CD4-positive, alpha-beta T cell treated with Interleukin-17A for 4 hours (primary cell): ENCODE measurements around the gene SLC39A6.
"Not testable (repeated sequence)": the region's sequence is repeated elsewhere in the genome, so short reads cannot be mapped to it uniquely, and the experiment has no call there.

ENCODE experiments used
- DNase-seq: peaks from one replicate; pipeline ENCODE4 v3.0.0-alpha.2; 2020; ENCODE audit warnings: mixed read lengths

The SLC39A6 gene

DNA sequence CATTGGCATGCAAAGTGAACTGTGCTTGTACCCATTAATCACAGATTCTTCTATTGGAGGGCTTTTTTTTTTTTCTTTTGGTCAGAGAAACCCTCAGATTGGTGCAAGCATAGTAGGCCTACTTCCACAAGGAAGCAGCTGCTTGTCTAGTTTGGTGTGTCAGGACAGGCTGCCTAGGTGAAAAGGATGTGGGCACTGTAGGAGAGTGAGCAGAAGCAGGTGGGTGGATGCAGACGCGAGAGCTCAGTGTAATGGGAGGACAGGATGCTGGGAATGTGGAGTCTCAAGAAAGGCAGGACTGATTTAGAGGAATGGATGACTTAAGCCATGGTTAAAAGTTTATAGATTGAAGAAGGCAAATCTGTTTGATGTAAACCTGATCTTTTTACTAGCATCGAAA lies 3.6 kb upstream of the SLC39A6 start:
- no peak for DNase-seq

DNA sequence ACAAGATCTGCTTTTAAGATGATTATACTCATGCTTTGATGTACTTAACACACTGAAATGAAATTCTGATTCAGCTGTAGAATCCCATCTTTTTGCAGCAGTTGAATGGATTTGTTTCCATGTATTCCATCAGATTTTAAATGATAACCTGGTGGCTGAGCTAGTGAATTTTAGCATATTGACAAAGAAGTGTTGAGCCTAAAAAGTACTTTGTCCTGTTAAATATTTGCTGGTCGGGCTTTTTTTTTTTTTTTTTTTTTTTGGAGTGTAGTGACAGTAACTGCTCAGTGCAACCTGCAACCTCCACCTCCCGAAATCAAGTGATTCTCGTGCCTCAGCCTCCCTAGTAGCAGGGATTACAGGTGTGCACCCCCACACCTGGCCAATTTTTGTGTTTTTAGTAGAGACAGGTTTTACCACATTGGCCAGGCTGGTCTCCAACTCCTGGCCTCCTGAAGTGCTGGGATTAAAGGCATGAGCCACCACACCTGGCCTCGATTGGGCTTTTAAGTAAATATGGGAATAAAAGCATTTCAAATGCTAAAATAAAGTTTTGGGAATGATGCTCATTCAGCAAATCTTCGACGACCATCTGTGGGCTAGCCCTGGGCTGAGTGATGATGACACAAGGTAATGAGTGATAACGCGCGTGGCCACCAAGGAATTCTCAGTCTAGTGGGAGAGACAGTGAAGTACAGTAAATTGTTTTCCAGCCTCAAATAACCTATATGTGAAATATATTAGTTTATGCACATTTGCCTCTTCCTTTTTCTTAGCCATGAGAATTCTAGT lies 2.7 kb upstream of the SLC39A6 start:
- DNase-seq = no peak

- DNase-seq = no peak
Observed at GRCh38 chr18:36130883-36131653, 1.9 kb upstream of the SLC39A6 start.

DNA sequence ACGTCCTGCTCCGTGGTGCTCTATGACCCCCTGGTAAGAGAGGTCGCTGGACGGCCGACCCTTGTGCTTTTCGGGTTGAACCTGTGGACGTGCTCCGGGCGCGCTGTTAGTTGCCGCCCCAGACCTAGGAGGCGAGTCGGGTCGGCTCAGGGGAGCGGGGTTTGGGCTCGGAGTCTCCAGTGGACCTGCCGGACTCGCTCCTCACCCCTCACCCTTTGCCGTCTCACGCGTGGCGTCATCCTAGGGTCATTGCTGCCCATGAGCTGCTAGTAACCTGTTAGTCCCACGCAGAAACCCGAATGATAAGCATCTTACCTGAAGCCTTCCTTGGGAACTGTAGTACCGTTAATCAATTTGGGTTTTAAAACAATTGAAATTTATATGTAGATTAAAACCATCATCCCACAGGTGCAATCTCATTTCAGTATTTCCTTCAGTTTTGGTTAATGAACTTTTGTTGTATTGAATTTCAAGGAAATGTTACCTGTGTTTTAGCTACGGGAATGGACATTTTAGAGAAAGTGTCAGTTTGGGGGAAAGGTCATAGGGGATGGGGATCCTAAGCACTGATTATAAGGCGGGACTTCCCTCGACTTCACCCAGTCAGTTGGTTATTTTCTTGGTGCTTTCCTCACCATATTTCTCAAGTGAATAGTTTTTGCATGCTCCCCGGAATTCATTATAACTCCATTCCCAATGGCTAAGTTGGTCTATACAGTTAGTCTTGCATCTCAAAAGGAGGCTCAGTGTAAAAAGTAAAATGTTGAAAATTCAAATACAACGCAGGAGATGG lies 1.1 kb upstream of the SLC39A6 start:
- DNase-seq = no peak

DNA sequence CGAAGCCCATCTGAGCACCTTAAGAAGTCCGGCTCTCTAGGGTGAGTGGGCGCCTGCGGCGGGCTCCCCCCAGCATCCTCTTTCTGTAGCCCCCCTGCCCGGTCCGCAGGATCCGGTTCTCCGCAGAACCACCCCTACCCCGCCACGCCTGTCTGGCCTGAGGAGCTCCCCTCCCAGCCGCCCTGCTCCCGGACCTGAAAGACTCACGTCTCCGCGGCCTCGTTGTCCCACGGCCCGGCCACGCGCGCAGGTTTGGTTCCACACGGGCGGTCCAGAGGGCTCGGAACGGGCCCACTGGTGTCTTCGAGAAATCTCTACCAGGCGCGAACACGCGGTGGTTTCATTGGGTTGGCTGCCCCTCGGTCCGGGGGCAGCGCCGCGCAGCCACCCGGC lies 237 bp downstream of the SLC39A6 start:
- DNase-seq = no peak

GRCh38 chr18:36128530-36128870 lies 640 bp downstream of the SLC39A6 start:
- peak; percentile 7 for DNase-seq

DNA sequence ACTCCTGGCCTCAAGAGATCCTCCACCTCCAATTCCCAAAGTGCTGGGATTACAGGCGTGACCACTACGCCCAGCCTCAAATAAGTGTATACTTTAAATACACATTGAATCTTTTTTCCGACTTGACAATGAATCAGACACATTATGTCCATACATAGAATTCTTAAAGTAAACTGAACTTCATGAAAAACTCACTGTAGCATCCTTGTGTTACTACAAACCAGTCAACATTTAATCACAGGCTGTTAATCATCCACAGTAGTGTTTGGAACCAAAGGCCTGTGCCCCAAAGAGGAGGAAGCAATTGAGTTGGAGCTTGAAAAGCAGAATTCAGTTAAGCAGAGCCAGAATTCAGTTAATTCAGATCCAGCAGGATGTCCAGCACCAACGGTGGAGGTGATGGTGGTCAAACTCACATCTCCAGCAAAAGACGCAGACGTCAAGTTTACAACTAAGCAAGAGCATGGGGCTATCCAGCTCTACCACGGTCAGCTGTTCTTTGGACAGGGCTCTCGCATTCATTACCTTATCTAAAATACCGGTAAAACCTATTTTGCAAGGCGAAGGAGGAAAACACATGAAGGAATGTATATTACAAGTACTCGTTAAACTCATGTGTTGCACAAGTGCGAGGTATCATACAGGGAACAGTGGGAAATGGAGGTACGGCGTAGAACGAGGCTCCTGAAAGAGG lies 1.2 kb downstream of the SLC39A6 start:
- DNase-seq = no peak

DNA sequence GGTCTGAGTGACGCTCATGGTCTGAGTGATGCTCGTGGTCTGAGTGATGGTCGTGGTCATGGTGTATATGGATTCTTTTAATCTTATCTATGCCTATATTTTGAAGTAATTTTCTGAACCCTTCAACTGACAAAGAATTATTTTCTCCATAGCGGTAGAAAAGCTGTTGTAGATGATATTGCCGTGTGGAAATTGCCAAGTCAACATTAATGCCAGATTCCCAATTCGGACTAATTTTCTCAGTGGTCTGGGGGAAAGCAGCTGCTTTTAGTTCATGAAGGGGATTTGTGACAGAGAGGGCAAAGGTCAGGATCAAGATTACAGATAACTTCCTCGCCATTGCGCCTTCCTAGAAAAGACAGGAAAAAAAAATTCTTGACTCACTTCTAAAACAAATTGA lies 2.5 kb downstream of the SLC39A6 start:
- DNase-seq = no peak

- DNase-seq = no peak
Observed at GRCh38 chr18:36124841-36125240, 4.3 kb downstream of the SLC39A6 start.

DNA sequence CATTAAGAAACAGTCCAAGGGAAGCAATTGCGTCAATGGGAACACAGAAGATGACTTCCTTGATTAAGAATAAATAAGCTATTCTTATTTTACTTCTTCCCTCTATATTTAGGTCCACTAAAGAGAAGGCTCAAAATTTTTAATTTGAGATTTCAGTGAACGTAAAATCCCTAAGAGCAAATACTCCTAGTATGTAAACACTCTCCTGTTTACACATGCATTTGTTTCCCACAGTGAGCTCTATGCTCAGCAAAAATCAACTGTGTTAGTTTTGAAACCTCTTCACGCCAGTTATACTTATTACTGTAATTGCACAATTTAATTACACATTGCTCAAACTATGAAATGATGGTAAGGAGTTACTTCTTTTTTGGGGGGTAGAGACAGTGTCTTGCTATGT lies 8.8 kb downstream of the SLC39A6 start:
- DNase-seq = no peak

- DNase-seq = not testable (repeated sequence)
Observed at GRCh38 chr18:36116771-36117170, 12.4 kb downstream of the SLC39A6 start.

GRCh38 chr18:36114738-36115137 lies 14.4 kb downstream of the SLC39A6 start:
- no peak for DNase-seq

- DNase-seq = no peak
Observed at GRCh38 chr18:36114251-36114650, 14.9 kb downstream of the SLC39A6 start.

- no peak for DNase-seq
Observed at GRCh38 chr18:36112302-36112701, 16.8 kb downstream of the SLC39A6 start.

- no peak for DNase-seq
Observed at GRCh38 chr18:36109737-36110136, 19.4 kb downstream of the SLC39A6 start.

DNA sequence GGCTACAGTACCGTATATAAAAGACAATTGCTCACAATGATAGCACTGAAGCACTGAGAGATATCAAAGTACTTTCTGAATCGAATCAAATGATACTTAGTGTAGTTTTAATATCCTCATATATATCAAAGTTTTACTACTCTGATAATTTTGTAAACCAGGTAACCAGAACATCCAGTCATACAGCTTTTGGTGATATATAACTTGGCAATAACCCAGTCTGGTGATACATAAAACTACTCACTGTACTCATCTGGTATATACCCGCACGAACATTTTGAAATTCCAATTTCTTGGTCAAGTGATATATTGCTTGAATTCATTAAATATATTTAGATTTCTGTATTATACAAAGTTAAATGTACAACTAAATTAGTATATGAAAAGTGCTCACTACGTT lies 20.5 kb downstream of the SLC39A6 start:
- DNase-seq = no peak

GRCh38 chr18:36108196-36108595 lies 20.9 kb downstream of the SLC39A6 start:
- no peak for DNase-seq

DNA sequence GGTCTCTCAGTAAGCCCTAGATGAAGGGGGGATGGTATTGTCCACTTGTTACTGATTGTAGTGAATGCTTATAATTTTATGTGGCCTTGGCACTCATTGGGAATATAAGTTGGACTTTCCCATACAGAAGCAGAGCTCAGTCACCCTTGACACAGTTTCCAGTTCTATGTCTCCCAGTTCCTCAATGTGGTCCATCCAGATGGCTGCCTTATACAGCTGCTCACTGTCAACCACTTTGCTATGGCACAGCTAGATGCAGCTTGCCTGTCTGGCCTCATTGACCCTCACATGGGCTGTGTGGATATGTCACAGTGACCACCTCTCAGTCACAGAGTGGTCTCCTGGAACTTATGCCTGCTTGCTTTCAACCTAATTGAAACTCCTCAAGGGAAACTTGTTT lies 21.7 kb downstream of the SLC39A6 start:
- DNase-seq = no peak

- DNase-seq = no peak
Observed at GRCh38 chr18:36104749-36105148, 24.4 kb downstream of the SLC39A6 start.

- no peak for DNase-seq
Observed at GRCh38 chr18:36101943-36102342, 27.2 kb downstream of the SLC39A6 start.

GRCh38 chr18:36099311-36099710 lies 29.8 kb downstream of the SLC39A6 start:
- no peak for DNase-seq

GRCh38 chr18:36096955-36097354 lies 32.2 kb downstream of the SLC39A6 start:
- DNase-seq = no peak

GRCh38 chr18:36095936-36096519 lies 33.1 kb downstream of the SLC39A6 start:
- DNase-seq = no peak
